ENCODE results near the gene STPG1. TPM values are rescaled to one million over a fixed set of nuclear protein-coding genes. Genes with fewer than 3 reads are reported as not detected.
A peak's percentile ranks its signal among the peaks of the same experiment; 100 is the strongest.

The STPG1 gene
- polyA plus RNA-seq, 3 donors from 2014 or later = 0.42 to 0.62 TPM; not detected in 1

DNA sequence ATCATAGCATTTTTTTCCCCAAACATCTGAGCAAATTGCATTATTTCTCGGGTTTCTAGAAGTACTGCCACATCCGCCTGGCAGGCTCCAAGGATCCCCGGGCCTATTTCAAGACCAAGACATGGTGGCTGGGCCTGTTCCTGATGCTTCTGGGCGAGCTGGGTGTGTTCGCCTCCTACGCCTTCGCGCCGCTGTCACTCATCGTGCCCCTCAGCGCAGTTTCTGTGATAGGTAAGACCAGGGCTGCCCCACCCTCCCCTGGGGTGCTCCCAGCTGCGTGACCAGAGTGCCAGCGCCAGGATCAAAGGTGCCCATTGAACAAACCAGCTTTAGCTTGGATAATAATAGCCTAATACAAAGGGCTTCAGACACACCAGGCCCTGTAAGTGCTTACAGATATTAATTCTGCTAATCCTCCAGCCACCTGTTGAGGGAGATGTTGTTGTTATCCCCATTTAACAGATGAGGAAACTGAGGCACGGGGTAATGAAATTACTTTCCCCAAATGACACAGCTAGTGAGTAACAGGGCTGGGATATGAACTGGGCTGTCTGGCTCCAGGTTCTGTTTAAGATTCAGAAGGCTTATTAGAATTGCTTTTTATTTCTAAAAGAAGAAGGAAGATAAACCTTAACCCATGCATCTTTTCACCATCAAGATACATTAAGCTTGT, 28.6 kb upstream of the STPG1 start:
- no peak overlapping the region for H3K27ac Mint-ChIP-seq

GRCh38 chr1:24441480-24441879, 27.9 kb upstream of the STPG1 start:
- no peak overlapping the region for H3K4me3 Mint-ChIP-seq
- no peak overlapping the region for H3K27ac Mint-ChIP-seq
- H3K4me1 Mint-ChIP-seq = peaks cover 2 to 5% of the 10 kb centered on the region in 2 donors

More for the DNA sequence above, 28.6 kb upstream of the STPG1 start:
- Mint-ChIP-seq H3K36me3 (peaks cover 28 to 41% (median 35%) of the 10 kb centered on the region in 3 donors), H3K4me3 (no peak overlapping the region), H3K27me3 (ENCODE audit: low read depth in 3 of 3) (no peaks in the 10 kb centered on the region), H3K4me1 (peaks cover 2 to 5% of the 10 kb centered on the region in 2 donors), H3K9me3 (no peaks in the 10 kb centered on the region)
- DNase-seq = no peak

DNA sequence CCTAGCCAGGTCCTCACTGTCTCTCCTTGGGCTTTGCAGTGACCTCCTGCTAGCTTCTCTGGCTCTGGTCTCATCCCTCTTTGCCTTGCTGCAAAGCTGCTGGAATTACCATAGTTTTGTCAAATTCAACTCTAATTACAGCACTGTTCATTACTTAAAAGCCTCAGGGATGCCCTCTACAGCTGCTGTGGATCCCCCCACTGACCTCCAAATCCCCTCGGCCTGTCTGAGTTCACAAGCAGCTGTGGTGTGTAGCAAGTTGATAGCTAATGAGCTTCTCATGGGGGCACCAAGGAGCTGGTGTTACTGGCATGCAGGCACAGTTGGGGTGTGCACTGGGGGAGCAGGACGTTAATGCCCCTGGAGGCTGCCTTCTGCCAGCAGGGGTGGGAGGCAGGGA, 26.9 kb upstream of the STPG1 start:
- Mint-ChIP-seq H3K4me3 (no peak overlapping the region), H3K27me3 (ENCODE audit: low read depth in 3 of 3) (no peaks in the 10 kb centered on the region), H3K4me1 (peaks cover 2% of the 10 kb centered on the region in 2 donors), H3K27ac (no peak overlapping the region), H3K9me3 (no peaks in the 10 kb centered on the region), H3K36me3 (peaks cover 11 to 25% (median 18%) of the 10 kb centered on the region in 3 donors)
- no peak for DNase-seq

More at GRCh38 chr1:24441480-24441879, 27.9 kb upstream of the STPG1 start:
- Mint-ChIP-seq H3K36me3 (peaks cover 22 to 35% (median 29%) of the 10 kb centered on the region in 3 donors), H3K27me3 (ENCODE audit: low read depth in 3 of 3) (no peaks in the 10 kb centered on the region), H3K9me3 (no peaks in the 10 kb centered on the region)
- no peak for DNase-seq

DNA sequence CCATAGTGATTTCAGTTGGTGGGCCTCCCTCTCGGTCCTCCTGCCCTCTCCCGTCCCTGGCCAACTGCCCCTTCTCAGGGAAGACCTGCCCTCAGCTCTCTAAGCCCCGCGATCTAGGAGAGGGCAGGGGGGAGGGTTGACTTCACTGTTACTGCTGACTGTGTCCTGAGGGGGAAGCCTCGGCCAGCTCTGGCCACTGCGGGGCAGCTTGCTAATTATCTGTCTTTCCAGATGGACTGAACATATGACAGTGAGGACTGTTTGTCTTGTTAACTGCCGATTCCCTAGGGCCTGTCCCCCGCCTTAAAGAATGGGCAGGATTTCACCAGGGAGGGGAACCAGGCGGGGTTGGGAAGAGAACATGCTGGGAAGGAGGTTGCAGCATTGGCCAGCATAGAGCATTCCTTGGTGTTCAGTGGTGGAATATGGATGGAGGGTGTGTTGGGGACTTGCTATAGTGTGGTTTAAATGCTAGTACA, 24.9 kb upstream of the STPG1 start:
- DNase-seq = no peak
- Mint-ChIP-seq H3K27me3 (ENCODE audit: low read depth in 3 of 3) (no peaks in the 10 kb centered on the region), H3K36me3 (peaks cover 4 to 27% (median 10%) of the 10 kb centered on the region in 3 donors), H3K9me3 (no peaks in the 10 kb centered on the region), H3K27ac (no peak overlapping the region), H3K4me3 (no peak overlapping the region), H3K4me1 (peaks cover 0 to 2% of the 10 kb centered on the region in 2 donors)

- Mint-ChIP-seq H3K27me3 (ENCODE audit: low read depth in 3 of 3) (no peaks in the 10 kb centered on the region), H3K4me3 (no peak overlapping the region), H3K4me1 (peaks cover 0 to 2% of the 10 kb centered on the region in 2 donors), H3K27ac (no peak overlapping the region), H3K9me3 (no peaks in the 10 kb centered on the region), H3K36me3 (peaks cover 4 to 26% (median 7%) of the 10 kb centered on the region in 3 donors)
- DNase-seq = no peak
These were observed 24.2 kb upstream of the STPG1 start for GRCh38 chr1:24437631-24438396.

DNA sequence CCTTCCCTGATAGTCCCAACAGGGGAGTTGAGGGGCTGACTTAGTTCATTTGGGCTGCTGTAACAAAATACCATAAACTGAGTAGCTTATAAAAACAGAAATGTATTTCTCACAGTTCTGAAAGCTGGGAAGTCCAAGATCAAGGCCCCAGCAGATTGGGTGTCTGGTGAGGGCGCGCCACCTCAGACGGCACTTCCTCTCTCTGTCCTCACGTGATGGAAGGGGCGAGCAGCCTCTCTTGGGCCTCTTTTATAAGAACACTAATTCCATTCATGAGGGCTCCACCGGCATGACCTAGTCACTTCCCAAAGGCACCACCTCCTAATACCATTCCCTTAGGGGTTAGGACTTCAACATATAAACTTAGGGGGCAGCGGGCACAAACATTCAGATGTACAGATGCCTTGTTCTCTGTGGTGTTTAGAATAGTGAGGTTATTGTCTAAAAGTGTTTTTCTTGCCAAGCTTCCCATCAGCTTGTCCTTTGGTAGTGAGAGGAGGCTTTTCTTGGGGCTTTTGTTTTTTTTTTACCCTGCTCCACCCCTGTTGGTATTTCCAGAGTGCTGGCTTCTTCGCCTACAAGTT, 22.3 kb upstream of the STPG1 start:
- Mint-ChIP-seq H3K27me3 (ENCODE audit: low read depth in 3 of 3) (no peaks in the 10 kb centered on the region), H3K4me3 (no peak overlapping the region), H3K9me3 (no peaks in the 10 kb centered on the region), H3K27ac (no peak overlapping the region), H3K36me3 (peaks cover 0 to 23% (median 4%) of the 10 kb centered on the region in 3 donors), H3K4me1 (peaks cover 0 to 2% of the 10 kb centered on the region in 2 donors)
- no peak for DNase-seq

DNA sequence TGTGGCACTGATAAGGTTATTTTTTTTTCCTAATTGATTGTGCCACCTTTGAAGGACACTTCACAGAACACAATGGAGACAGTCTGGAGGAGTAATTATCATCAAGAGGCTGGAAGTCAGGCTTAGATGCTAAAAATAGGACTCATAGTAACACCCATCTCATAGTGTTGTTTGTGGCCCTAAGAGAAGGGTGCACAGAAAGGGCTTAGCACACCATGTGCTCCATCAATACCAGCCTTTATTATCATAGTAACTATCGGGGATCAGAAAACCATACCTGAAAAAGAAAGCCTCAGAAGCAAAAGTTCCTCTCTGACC, 13.9 kb upstream of the STPG1 start:
- H3K36me3 Mint-ChIP-seq = peaks cover 5 to 38% (median 28%) of the 10 kb centered on the region in 3 donors
- H3K9me3 Mint-ChIP-seq = no peaks in the 10 kb centered on the region
- no peak for DNase-seq
- H3K4me3 Mint-ChIP-seq = no peak overlapping the region
- H3K27me3 Mint-ChIP-seq (ENCODE audit: low read depth in 3 of 3) = peaks cover 0 to 3% (median 2%) of the 10 kb centered on the region in 3 donors
- peaks cover 2 to 6% of the 10 kb centered on the region in 2 donors for H3K4me1 Mint-ChIP-seq
- H3K27ac Mint-ChIP-seq = no peak overlapping the region

DNA sequence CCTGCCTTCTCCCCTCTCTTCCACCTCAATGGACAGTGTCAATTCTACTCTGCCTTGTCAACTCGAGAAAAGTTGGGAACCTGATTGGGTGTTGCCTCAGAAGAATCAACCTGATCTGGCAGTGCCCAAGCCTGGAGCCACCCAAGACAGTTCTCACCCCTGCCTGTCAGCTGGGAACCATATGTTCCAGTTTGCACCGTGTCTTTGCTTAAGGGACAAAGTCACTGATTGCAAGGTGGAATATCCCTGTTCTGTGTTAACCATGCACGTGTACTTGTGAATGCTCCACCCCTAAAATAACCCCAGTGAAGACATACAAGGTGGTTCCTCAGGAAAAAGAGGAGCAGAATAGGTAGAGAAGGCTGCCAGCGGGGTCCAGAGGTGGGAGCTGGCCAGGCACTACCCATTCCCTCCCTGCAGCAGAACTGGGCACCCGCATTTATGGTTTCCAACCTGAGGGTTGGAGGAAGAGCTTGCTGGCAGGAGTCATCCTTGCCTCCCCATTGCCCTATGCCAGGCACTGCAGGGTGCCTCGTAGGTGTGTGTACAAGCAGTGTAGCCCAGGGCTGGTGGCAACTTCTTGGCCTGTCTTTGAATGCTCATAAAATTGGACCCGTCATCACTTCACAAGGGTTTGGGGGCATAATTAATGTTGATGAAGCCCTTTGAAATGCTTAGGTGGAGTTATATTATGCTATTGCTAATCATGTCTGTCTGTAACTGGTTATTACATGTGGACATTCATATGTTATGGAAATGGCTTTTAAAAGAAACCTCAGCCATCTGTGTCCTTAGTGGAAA, 13.4 kb upstream of the STPG1 start:
- no peak overlapping the region for H3K4me3 Mint-ChIP-seq
- no peak for DNase-seq
- H3K27me3 Mint-ChIP-seq (ENCODE audit: low read depth in 3 of 3) = peaks cover 0 to 3% (median 2%) of the 10 kb centered on the region in 3 donors
- H3K36me3 Mint-ChIP-seq = peaks cover 9 to 43% (median 32%) of the 10 kb centered on the region in 3 donors
- no peak overlapping the region for H3K27ac Mint-ChIP-seq
- H3K4me1 Mint-ChIP-seq = peaks cover 2 to 6% of the 10 kb centered on the region in 2 donors
- H3K9me3 Mint-ChIP-seq = no peaks in the 10 kb centered on the region

DNA sequence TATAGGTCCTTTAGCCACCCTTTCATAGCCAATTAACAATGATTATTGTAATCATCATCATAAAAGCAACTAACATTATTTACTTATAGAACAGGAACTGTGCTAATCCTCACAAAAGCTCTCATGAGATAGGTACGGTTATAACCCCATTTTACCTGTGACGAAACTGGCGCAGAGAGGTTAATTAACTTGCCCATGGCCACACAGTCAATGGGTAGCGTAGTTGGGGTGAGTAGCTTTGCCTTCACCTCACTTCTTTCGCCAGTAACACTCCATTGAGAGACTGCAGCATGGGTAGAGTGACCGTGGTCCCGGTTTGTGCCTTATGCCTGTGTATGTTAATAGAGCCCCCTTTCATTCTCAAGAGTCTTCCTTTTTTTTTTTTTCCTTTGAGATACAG, 12.3 kb upstream of the STPG1 start:
- Mint-ChIP-seq H3K27ac (peak overlapping the region in 1 of 6 donors; percentile 55), H3K36me3 (peaks cover 9 to 45% (median 32%) of the 10 kb centered on the region in 3 donors), H3K27me3 (ENCODE audit: low read depth in 3 of 3) (peaks cover 0 to 3% (median 2%) of the 10 kb centered on the region in 3 donors), H3K9me3 (no peaks in the 10 kb centered on the region), H3K4me3 (no peak overlapping the region), H3K4me1 (peaks cover 2 to 6% of the 10 kb centered on the region in 2 donors)
- DNase-seq = no peak

DNA sequence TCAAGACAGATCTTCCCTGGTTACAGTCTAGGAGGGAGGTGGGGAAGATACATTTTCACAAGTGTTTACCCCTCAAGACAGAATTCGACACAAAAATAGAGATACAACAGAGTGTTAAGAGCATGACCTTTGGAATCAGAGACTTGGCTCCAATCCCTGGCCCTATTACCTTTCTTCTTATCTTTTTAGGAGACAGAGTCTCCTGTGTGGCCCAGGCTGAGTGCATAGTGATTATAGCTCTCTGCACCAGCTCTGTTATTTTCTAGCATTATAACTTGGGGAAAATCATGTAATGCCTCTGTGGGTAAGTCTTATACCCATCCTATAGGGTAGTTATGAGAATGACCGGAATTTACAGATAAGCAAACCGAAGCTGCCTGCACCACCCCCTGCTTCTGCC, 11.9 kb upstream of the STPG1 start:
- H3K4me1 Mint-ChIP-seq = peaks cover 2 to 6% of the 10 kb centered on the region in 2 donors

GRCh38 chr1:24424990-24425389, 11.4 kb upstream of the STPG1 start:
- Mint-ChIP-seq H3K36me3 (peaks cover 9 to 46% (median 32%) of the 10 kb centered on the region in 3 donors), H3K27me3 (ENCODE audit: low read depth in 3 of 3) (peaks cover 0 to 3% (median 2%) of the 10 kb centered on the region in 3 donors), H3K9me3 (no peaks in the 10 kb centered on the region), H3K27ac (no peak overlapping the region), H3K4me3 (no peak overlapping the region), H3K4me1 (peaks cover 2 to 6% of the 10 kb centered on the region in 2 donors)
- DNase-seq = no peak

More for the DNA sequence above, 11.9 kb upstream of the STPG1 start:
- Mint-ChIP-seq H3K36me3 (peaks cover 9 to 46% (median 32%) of the 10 kb centered on the region in 3 donors), H3K4me3 (no peak overlapping the region), H3K27ac (peak overlapping the region in 1 of 6 donors; percentile 55), H3K27me3 (ENCODE audit: low read depth in 3 of 3) (peaks cover 0 to 3% (median 2%) of the 10 kb centered on the region in 3 donors), H3K9me3 (no peaks in the 10 kb centered on the region)
- no peak for DNase-seq

DNA sequence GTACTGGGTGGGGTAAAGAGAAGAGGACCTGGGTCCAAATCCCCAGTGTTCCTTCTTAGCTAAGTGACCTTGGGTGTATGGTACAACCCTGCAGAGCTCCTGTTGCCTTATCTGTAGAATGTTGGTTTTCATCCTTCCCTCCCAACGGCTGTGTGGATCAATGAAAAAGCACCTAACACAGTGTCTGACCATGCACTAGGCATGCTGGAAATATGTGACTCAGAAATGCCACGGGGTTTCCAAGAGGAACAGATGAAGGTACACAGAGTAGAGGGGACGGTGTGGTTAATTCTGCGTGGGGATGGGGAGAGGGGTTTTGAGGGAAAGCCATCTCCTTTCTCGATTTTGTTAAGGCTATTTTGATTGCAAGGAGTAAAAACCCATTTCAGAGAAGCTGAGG, 10.6 kb upstream of the STPG1 start:
- peaks cover 9 to 46% (median 36%) of the 10 kb centered on the region in 3 donors for H3K36me3 Mint-ChIP-seq
- H3K4me3 Mint-ChIP-seq = no peak overlapping the region
- peak overlapping the region in 1 of 6 donors; percentile 35 for H3K27ac Mint-ChIP-seq
- H3K9me3 Mint-ChIP-seq = no peaks in the 10 kb centered on the region
- H3K4me1 Mint-ChIP-seq = peaks cover 3 to 6% of the 10 kb centered on the region in 2 donors
- peaks cover 0 to 3% (median 2%) of the 10 kb centered on the region in 3 donors for H3K27me3 Mint-ChIP-seq (ENCODE audit: low read depth in 3 of 3)
- DNase-seq = no peak

GRCh38 chr1:24421502-24421901, 7.9 kb upstream of the STPG1 start:
- DNase-seq = no peak
- H3K4me1 Mint-ChIP-seq = peaks cover 14 to 16% of the 10 kb centered on the region in 2 donors
- H3K27me3 Mint-ChIP-seq (ENCODE audit: low read depth in 3 of 3) = no peaks in the 10 kb centered on the region
- no peak overlapping the region for H3K27ac Mint-ChIP-seq
- H3K4me3 Mint-ChIP-seq = no peak overlapping the region
- peaks cover 9 to 37% (median 35%) of the 10 kb centered on the region in 3 donors for H3K36me3 Mint-ChIP-seq
- no peaks in the 10 kb centered on the region for H3K9me3 Mint-ChIP-seq

Data from immature natural killer cell (primary cell).